Caki2 (cell line): Measurements from ENCODE around the gene CFAP46. TPM values are rescaled to one million over a fixed set of nuclear protein-coding genes. Genes with fewer than 3 reads are reported as not detected.
A peak's percentile ranks its signal among the peaks of the same experiment; 100 is the strongest.
"Not testable (repeated sequence)": the region's sequence is repeated elsewhere in the genome, so short reads cannot be mapped to it uniquely, and the experiment has no call there.

Source experiments
- DNase-seq: peaks from one replicate; pipeline ENCODE4 v3.0.0-alpha.2; 2015; ENCODE audit warnings: low read depth
- in situ Hi-C: cut with HindIII; loops from 2 replicates; pipeline ENCODE4 v1.10.0; 2016; ENCODE audit warnings: low sequenced_read_pairs, low pct_unique_long_range_greater_than_20kb, mixed read lengths
- total RNA-seq: library from RNA; depleted of rRNA; stranded (reverse); fragments of >200 nt; shearing (Covaris generic); gene quantifications from 2 replicates; pipeline ENCODE4 v1.2.3, GENCODE V29; 2014; ENCODE audit warnings: low replicate concordance

The CFAP46 gene
- total RNA-seq, 1 experiment from 2014 or later = not detected

DNA sequence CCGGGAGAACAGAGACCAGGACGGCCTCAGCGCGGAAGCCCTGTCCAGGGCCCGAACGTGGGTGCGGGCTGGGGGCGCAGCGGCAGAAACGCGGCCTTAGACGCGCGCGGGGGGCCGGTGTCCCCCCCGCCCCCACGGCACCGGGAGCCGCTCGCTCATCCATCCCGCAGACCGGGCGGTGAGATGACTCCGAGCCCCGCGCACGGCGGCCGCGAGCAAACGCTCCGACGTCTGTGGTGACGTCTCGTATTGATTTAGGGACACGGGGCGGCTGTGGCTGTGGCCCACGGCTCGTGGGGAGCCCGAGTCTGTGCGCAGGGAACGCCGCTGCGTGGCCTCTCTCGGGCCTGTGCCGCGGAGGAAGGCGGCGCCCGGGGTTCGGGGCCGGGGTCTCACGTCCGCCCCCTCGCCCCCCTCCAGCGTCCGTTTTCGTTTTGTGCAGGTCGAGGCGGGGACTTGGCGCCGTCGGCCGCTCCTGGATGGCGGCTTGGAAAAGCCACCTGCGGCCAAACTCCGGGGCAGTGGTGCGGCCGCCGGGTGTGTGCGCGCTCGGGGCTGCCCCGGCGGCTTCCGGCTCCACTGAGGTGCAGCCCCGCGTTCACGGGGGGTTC lies 155.4 kb downstream of the CFAP46 start:
- in situ Hi-C loops = no loop called here
- DNase-seq = no peak

DNA sequence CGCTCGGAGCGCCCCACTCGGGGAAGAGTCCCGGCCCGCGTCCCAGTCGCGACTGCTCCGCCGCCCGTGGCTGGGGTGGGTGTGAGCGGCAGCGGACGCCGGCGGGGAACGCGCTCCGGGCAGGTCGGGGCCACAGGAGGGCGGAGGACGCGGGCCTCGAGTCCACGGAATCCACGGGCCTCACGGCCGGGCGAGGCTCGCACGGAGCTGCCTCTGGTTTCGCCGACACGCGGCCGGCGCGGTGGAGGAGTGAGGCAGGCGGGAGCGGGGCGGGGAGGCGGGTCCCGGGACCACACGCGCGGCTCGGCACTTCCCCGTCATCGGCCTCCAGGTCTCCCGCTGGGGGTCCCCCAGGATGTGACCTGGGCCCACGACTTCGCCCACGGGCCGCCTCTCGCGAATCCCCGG lies 155.9 kb downstream of the CFAP46 start:
- in situ Hi-C loops = no loop called here
- DNase-seq = no peak

DNA sequence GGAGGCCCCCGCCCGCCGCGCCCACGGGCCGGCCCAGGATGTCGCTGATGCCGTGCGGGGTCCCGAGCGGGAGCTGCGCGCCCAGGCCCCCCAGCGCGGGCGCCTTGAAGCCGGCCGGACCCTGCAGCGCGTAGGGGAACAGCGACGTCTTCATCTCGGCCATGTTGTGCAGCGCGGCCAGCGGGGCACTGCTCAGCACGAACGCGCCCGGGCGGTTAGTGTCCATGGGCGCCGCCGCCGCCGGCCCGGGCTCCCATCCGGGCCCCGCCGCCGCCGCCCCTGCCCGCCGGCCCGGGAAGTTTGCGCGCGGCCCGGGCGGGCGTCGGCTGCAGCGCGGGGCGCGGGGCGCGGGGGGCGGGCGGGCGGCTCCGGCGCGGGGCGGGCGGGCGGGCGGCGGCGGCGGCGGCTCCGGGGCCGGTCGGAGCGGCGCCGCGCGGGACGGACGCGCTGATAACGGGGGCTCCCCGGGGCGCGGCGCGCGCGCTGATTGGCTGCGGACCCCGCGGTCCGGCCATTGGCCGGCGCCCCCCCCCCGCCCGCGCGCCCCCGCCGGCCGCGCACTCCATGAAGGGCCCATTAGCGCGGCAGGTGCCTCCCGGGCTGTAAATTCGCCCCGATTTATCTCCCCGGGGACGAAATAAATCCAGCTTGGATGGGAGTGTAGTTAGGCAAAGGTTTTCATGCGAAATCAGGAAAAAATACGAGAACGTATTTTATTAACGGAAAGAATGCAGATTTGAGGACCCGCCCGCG lies 156.5 kb downstream of the CFAP46 start, which contains the start of gene NKX6-2:
NKX6-2 (minus strand) TSS at position 425 of the 753 bp plus-strand sequence; CDS start at position 226, 199 bp downstream.
- no peak for DNase-seq
- in situ Hi-C loops = no loop called here

DNA sequence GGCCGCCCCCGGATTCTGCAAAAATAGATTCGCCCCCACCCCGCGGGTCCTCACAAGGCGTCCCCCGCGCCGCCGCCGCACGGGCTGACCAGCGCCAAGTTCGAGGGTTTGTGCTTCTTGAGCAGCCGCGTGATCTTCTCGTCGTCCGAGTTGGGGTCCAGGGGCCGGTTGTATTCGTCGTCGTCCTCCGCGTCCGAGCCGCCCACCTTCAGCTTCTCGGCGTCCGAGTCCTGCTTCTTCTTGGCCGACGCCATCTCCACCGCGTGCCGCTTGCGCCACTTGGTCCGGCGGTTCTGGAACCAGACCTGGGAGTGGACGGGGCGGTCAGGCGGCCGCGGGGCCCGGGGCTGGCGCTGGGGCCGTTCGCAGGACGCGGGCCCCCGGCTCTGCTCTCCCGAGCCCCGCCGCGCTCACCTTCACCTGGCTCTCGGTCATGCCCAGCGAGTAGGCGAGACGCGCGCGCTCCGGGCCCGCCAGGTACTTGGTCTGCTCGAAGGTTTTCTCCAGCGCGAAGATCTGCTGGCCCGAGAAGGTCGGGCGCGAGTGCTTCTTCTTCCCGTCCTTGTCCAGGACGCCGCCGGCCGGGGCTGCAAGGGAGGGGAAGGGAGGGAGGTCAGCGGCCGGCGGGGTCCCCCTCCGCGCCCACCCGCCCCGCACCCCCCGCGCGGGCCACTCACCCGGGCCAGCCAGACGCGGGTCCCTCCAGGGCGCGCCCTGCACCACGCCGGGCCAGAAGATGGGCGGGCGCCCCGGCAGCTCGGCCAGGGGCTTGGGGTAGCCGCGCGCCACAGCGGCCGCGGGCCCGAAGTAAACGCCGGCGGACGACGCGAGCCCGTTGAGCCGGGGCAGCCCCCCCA lies 157.3 kb downstream of the CFAP46 start:
- DNase-seq = no peak
- in situ Hi-C loops = no loop called here

DNA sequence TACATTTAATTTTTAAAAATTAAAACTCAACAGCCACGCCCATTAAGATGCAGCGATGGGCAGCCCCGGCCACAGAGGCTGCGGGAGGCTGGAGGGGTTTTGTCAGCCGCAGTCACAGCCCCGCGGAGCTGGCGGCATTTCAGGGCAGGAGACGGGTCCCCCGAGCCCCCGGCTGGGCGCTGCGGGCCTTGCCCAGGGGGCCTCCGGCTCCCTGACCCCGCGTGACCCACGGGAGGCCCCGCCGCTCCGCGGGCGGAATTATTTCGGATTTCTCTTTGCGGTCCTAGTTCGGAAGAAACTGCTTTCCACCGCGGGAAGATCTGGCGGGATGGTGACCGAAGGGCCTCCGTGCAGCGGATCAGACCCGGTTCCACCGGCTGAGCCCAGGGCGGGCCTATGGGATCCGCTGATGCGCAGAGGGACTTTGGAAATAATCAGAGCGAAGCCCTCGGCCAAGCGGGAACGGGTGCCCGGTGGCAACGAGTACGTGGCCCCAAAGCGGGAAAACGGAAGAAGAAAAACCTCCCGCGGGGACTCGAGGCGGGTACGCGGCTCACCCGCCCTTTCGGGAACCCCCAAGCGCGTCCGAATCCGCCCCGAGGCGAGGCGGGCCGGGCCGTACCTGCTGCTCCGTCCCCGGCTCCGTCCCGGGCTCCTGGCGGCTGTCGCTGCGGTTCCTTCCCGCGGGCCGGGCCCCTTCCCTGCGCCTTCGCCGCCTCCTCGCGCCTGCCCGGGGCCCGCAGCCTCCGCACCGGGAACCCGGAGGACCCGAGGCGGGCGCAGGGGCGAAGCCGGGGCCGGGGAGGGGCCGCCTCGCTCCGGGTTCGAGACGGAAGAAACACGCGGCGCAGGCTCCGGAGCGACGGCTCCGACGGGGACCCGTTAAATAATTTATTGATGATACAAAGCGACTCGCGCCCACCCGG lies 158.2 kb downstream of the CFAP46 start:
- no peak for DNase-seq
- in situ Hi-C loops = no loop called here

DNA sequence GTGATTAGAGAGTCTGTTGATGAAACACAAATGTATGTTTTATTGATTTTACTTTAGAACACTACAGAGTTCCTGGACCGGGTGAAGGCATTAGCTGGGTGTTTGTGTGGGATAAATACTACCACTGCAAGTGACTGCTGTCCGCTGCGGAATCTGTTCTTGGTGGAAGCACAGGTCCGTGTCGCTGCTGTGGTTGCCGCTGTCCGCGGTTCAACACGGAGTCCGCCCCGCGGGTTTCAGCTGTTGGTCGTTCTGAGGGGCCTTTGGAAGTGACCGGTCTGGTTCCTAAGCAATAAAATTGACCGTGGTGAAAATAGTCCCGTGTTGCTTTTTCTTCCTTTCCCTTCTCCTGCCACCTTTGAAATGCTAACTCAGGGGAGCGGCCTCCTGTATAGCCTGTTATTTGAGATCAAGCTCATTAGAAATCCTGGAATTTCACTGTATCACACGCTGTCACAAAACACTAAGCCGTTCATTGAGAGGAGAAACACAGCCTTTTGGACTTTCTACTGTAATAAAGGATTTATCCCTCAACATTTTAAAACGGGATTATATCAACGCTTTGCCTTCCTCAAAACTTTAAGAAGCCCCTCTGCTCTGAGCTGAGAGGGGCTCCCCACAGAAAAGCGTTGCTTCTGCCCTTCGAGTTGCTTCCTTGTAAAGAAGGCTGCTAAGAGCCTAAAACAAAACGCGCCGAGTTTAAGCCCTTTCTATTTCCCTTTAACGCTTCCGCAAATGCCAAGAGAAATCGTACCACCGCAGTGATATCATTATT lies 159.0 kb downstream of the CFAP46 start:
- no peak for DNase-seq
- in situ Hi-C loops = no loop called here

DNA sequence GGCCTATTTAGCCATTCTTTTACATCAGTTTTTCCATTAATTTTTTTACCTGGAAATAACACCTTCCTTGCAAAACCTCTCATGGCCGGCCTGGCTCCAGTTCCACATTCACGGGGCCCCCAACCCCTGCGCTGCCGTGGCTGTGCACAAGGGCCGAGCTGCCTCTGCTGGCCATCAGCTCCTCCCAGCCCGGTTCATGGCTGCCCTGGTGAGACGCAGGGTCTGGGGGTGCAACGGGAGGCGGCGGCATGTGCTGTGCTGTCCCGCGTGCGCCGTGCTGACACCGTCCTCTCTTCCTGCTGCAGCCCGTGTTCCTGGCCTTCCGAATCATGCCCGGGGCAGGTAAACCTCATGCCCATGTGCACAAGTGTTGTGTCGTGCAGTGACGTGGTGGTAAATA lies 160.8 kb downstream of the CFAP46 start:
- in situ Hi-C loops = no loop called here
- DNase-seq = no peak

DNA sequence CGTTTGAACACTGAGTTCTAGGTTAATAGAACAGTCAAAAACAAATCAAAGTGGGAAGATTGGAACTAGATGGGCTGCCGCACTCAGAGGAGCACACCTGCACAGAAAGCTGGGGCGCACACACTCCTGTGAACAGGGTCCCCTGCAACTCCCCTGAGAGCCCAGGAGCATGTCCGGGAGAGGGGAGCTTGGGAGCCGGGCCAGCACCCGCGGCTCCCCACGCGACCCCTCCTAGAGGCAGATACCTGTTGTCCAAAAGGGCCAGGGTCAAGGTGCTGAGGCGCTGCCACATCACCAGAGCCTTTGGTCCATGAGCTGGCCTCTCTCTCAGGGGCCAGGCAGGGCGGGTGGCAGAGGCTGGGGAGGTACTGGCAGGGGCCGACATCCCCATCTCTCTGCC lies 162.0 kb downstream of the CFAP46 start:
- in situ Hi-C loops = no loop called here
- no peak for DNase-seq

DNA sequence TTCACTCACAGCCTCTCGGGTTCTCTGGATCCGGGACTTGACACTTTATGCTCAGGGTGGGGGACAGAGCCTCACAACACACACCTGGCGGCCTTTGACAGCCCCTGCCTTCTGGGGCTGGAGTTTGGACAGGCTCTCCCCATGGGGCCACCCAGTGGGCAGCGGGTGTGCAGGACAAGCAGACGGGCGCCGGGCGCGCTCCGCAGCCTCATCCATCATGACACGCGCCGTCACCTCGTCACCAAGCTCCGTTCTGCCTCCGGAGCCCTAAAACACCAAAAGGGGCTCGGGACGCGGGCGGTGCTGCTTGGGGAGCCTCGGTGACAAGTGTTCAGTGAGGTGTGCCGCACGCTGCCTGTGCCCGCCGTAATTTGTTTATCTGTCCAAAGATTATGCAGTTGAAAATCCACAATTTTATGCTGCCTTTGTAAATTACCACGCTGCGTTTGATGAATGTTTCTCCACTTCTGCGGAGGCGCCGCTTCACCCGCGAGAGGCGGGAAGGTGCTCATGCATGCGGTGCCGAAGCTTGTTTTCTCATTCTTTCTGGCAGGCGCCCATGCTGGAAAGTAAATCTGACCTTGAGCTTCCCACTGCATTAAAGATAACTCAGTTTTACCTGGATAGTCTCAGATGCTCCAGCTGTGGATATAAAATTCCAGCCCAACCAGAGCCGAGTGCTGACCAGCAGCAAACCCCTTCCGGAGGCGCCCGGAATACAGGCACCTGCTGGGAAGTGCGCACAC lies 162.6 kb downstream of the CFAP46 start:
- in situ Hi-C loops = no loop called here

DNA sequence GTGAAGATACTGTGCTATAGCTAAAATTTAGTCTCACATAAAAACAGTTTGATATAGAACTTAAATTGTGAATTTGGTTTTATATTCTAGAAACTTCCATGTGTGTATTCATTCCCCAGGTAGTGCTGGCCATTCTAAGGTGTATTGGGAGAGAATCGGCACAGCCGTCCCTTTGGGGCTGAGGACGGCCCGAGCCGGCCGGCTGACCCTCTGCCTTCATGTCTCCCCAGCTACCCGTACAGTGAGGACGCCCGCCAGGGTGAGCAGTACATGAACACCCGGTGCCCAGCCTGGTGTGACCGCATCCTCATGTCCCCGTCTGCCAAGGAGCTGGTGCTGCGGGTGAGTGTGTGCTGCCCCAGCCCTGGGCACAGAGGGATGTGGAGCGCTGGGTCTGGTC lies 164.9 kb downstream of the CFAP46 start:
- DNase-seq = no peak
- in situ Hi-C loops = no loop called here

More for the DNA sequence above, 162.6 kb downstream of the CFAP46 start:
- no peak for DNase-seq

DNA sequence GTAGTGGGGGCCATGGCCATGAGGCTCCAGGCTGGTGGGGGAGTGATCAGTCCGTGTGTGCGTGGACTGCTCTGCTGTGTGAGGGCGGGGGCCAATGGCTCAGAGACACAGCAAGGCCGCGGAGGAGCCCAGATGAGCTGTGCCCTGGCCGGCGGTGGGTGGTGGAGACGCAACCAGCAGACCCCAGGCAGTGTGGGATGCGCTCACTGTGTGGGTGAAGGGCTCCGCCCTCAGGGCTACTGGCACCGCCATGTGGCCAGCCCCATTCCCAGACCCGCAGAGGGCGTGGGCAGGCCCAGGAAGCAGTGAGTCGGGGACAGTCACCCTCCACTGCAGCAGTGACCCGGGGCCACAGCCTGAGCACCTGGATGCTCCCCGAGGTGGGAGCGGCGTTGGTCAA lies 165.5 kb downstream of the CFAP46 start:
- in situ Hi-C loops = no loop called here
- DNase-seq = no peak

DNA sequence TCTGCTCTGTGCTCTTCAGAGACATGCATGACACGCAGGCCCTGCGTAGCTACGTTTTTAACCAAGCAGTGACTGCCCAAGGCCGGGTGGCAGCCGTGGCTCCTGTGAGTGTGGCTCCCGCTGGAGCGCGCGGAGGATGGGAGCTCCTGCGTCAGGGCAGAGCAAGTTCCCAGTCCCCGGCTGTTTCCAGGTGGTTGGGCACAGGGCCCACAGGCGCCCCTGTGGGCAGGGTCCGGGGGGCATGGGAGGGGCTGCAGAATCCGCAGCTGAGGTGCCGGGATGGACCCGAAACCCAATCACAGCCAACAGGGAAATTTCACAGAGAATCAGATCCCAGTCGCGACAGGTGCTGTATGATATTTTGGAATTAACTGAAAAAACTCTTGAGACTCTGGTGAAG lies 166.2 kb downstream of the CFAP46 start:
- in situ Hi-C loops = no loop called here
- no peak for DNase-seq

DNA sequence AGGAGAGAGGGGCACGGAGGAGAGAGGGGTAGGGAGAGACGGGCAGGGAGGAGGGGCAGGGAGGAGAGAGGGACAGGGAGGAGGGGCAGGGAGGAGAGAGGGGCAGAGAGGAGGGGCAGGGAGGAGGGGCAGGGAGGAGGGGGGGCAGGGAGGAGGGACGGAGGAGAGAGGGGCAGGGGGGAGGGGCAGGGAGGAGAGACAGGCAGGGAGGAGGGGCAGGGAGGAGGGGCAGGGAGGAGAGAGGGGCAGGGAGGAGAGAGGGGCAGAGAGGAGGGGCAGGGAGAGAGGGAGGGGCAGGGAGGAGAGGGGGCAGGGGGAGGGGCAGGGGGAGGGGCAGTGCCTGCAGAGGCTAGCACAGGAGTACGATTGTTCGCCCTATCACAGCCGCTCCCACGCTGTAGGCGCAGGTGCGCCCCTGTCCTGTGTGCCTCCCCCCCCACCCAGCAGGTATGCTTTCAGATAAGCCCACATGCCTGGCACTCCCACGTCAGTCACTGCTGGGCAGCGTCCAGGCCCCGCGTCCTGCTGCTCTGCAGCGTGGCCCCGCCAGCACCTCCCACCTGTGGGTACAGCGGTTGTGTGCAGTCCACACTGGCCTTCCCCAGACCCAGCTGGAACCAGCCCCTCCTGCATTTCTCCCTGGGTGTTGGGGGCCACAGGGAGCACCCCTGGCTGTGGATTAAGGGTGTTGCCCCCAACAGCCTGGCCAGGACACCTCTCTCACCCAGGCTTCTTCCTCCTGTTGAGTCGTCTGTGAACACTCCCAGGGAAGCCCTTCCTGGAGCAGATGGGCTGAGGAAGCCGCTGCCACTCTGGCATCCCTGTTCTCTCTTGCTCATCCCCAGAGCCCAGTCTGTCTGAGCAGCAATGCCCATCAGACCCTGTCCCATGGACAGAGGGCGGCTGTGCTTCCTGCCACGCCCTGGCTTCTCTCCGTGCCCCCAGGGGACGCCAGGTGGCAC lies 167.2 kb downstream of the CFAP46 start:
- peak; percentile 11 for DNase-seq
- in situ Hi-C loops = no loop called here

DNA sequence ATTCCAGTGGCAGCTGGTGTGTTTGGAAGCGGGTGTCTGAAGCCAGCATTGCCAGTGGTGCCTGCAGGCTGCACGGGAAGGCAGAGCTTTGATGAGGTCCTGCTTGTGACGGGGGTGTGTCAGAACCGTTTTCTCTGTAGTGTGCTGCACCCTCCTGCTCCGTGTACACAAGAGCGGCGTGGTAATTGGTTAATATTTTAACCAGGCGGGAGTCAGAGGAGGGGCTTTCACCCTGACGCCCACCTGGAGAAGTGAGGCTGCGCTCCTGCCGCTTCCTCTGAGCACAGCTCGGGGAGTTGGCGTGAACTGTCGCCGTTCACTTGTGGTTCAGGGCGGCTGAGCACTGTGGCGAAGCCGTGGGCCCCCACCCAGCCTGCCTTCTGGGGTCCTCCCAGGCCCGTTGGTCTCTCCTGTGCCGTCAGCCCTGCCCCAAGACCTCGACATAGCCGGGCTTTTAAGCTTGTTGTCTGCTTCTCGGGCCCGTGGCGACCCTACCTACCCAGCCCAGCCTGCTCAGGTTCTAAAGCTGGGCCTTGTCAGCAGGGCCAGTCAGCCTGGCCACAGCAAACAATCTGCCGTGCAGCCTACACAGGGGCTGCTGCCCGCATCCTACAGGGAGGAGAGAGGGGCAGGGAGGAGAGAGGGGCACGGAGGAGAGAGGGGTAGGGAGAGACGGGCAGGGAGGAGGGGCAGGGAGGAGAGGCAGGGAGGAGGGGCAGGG lies 168.0 kb downstream of the CFAP46 start:
- peak; percentile 6 for DNase-seq
- in situ Hi-C loops = no loop called here

DNA sequence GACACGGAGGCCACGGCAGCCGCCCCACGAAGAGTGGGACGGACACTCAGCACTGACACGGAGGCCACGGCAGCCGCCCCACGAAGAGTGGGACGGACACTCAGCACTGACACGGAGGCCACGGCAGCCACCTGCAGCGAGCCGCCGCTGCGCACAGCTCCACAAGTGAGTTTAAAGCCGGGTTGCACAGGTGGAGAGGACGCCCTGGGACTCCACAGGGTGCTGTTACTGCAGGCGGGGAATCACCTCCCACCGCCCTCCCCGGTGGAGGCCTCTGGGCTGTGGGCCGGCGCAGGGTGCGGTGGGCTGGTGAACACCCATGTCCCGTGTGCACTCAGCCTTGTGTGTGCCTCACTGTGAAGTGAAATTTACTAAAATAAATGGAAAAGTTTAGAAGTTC lies 169.6 kb downstream of the CFAP46 start:
- DNase-seq, in situ Hi-C loops: not testable (repeated sequence)
